HepG2 (cell line): ENCODE results near the gene KLHDC8B. TPM values are rescaled to one million over a fixed set of nuclear protein-coding genes. Genes with fewer than 3 reads are reported as not detected.
A peak's percentile ranks its signal among the peaks of the same experiment; 100 is the strongest.
"Not testable (repeated sequence)": the region's sequence is repeated elsewhere in the genome, so short reads cannot be mapped to it uniquely, and the experiment has no call there.

Experiments
- ATAC-seq: fragments of 200-7000 bp; cut with Tn5 transposase; 3 replicates; pipeline ENCODE4 v1.9.1; 2020; ENCODE audit warnings: mild to moderate bottlenecking, moderate library complexity
- BruUV-seq: library from RNA; stranded (reverse); fragments of 400-500 nt; replicated peaks from 2 replicates; lab custom pipeline; 2021; lab: Mats Ljungman, UMichigan
- CTCF ChIA-PET: fragments of 300-600 bp; formaldehyde crosslinking; extraction: SDS; loops from one replicate; lab custom pipeline; 2021; ENCODE audit warnings: low total read pairs, inconsistent platforms, low intra/inter-chr PET ratio; lab: Yijun Ruan, JAX
- POLR2A ChIA-PET: fragments of 350-600 bp; sonication (Branson Sonifier 250); formaldehyde crosslinking; loops from one replicate; lab custom pipeline; 2020; ENCODE audit warnings: antibody characterized with exemption, inconsistent platforms; lab: Yijun Ruan, JAX
- DNase-seq: peaks from one replicate; pipeline ENCODE4 v3.0.0-alpha.2; 2015; ENCODE audit warnings: low spot score
- FAIRE-seq: peaks from 3 replicates; lab custom pipeline; 2011; peaks lifted over from hg19 to GRCh38; lab: Jason Lieb, UNC
- H2AFZ ChIP-seq: one replicate; pipeline ENCODE4 v1.6.1; 2011; ENCODE audit warnings: low read length, inconsistent platforms
- H3K27ac ChIP-seq: fragments of 300-600 bp; 3 replicates; pipeline ENCODE4 v1.8.0; 2011; ENCODE audit warnings: mixed run types, mild to moderate bottlenecking, mixed read lengths, low read length, inconsistent platforms; ENCODE audit not compliant: insufficient read depth; ENCODE audit errors: extremely low read length
- H3K27me3 ChIP-seq, 2 experiments: fragments of 200-600 bp in 1 of 2; 2 replicates in 1 of 2; 3 replicates in 1 of 2; pipeline versions ENCODE4 v1.6.0 to v1.8.0; 2011; ENCODE audit warnings: low read length in 2 of 2, mild to moderate bottlenecking in 2 of 2, moderate library complexity in 2 of 2, inconsistent platforms in 1 of 2; ENCODE audit not compliant: insufficient read depth in 2 of 2, control insufficient read depth in 1 of 2
- H3K36me3 ChIP-seq, 2 experiments: fragments of 200-600 bp in 1 of 2; replicated peaks in 1 of 2; 2 replicates in 1 of 2; 3 replicates in 1 of 2; pipeline versions ENCODE4 v1.5.1 to v1.8.0; 2011; ENCODE audit warnings: low read length in 2 of 2, inconsistent platforms in 1 of 2; ENCODE audit not compliant: insufficient read depth in 2 of 2, control insufficient read depth in 1 of 2
- H3K4me1 ChIP-seq: 2 replicates; pipeline ENCODE4 v1.5.1; 2012; ENCODE audit warnings: low read length, inconsistent platforms; ENCODE audit not compliant: insufficient read depth
- H3K4me2 ChIP-seq: 2 replicates; pipeline ENCODE4 v1.6.0; 2011; ENCODE audit warnings: low read depth, low read length, inconsistent platforms
- H3K4me3 ChIP-seq, 3 experiments: fragments of 200-600 bp in 1 of 3; sonication (generic), shearing (Covaris generic) in 1 of 3; replicated peaks in 1 of 3; 2 replicates each; pipeline ENCODE4 v1.5.1; 2011 to 2016; ENCODE audit warnings: low read length in 3 of 3, inconsistent platforms in 2 of 3, low read depth in 2 of 3, mild to moderate bottlenecking in 2 of 3, control low read depth in 1 of 3, mixed read lengths in 1 of 3; ENCODE audit not compliant: insufficient read depth in 1 of 3
- H3K79me2 ChIP-seq: one replicate; pipeline ENCODE4 v1.6.1; 2011; ENCODE audit warnings: low read length, inconsistent platforms; ENCODE audit not compliant: insufficient read depth
- H3K9ac ChIP-seq: 2 replicates; pipeline ENCODE4 v1.6.0; 2011; ENCODE audit warnings: mild to moderate bottlenecking, low read depth, low read length, inconsistent platforms; ENCODE audit not compliant: insufficient read depth
- H3K9me3 ChIP-seq: 2 replicates; pipeline ENCODE4 v1.5.1; 2012; ENCODE audit warnings: mild to moderate bottlenecking, low read length
- H4K20me1 ChIP-seq: 2 replicates; pipeline ENCODE4 v1.6.0; 2011; ENCODE audit warnings: inconsistent platforms, mild to moderate bottlenecking, low read length, moderate library complexity; ENCODE audit not compliant: insufficient read depth
- ARID5B ChIP-seq: IDR thresholded peaks from 2 replicates; pipeline ENCODE4 v1.4.0; 2020; ENCODE audit warnings: mild to moderate bottlenecking, missing genetic modification reagents
- HNF1A ChIP-seq, 2 experiments: sonication (generic) in 1 of 2; formaldehyde crosslinking in 1 of 2; IDR thresholded peaks; 2 replicates each; pipeline versions ENCODE4 v1.4.0 to v1.6.1; 2016 to 2020; ENCODE audit warnings: borderline replicate concordance in 1 of 2, low read depth in 1 of 2, mild to moderate bottlenecking in 1 of 2, missing genetic modification reagents in 1 of 2
- MAX ChIP-seq: IDR thresholded peaks from 2 replicates; pipeline ENCODE4 v1.6.1; 2012; ENCODE audit warnings: inconsistent platforms
- NR2F1 ChIP-seq, 2 experiments: fragments of 450-650 bp in 1 of 2; formaldehyde crosslinking in 1 of 2; IDR thresholded peaks; 2 replicates each; pipeline versions ENCODE4 v1.5.0 to v1.6.1; 2016 to 2020; ENCODE audit warnings: mild to moderate bottlenecking in 1 of 2, missing compliant biosample characterization in 1 of 2, missing genetic modification reagents in 1 of 2, moderate library complexity in 1 of 2
- ZHX1 ChIP-seq: sonication (generic); formaldehyde crosslinking; IDR thresholded peaks from 2 replicates; pipeline ENCODE4 v1.8.1; 2022; ENCODE audit warnings: low read depth, mild to moderate bottlenecking, missing genetic modification reagents
- ZMAT3 ChIP-seq: sonication (generic); formaldehyde crosslinking; conservative IDR thresholded peaks from 2 replicates; pipeline ENCODE4 v1.7.0; 2021; ENCODE audit warnings: missing genetic modification reagents
- ZNF317 ChIP-seq: sonication (generic); formaldehyde crosslinking; IDR thresholded peaks from 2 replicates; pipeline ENCODE4 v1.5.0; 2020; ENCODE audit warnings: mild to moderate bottlenecking, missing genetic modification reagents
- ZNF605 ChIP-seq: sonication (generic); formaldehyde crosslinking; IDR thresholded peaks from 2 replicates; pipeline ENCODE4 v1.8.0; 2022; ENCODE audit warnings: mild to moderate bottlenecking, missing genetic modification reagents
- ZSCAN9 ChIP-seq: IDR thresholded peaks from 2 replicates; pipeline ENCODE4 v1.6.1; 2016; ENCODE audit warnings: borderline replicate concordance
- WGBS: methylation state at CpG from one replicate; pipeline ENCODE4 v1.1.6; 2017; ENCODE audit warnings: low lambda C conversion rate; 5-methylcytosine and 5-hydroxymethylcytosine counted together
- in situ Hi-C: cut with HindIII; loops from 2 replicates; pipeline ENCODE4 v1.10.0; 2017; ENCODE audit warnings: low pct_unique_long_range_greater_than_20kb; ENCODE audit not compliant: extremely low pct_ligation_motif_present
- intact Hi-C: fragments of 100-400 bp; cut with micrococcal nuclease; formaldehyde crosslinking; loops from one replicate; pipeline ENCODE4 v1.10.0; 2022; ENCODE audit not compliant: unreplicated experiment
- polyA plus RNA-seq, 8 experiments: library from polyadenylated mRNA; depleted of rRNA in 3 of 8; stranded (reverse) in 7 of 8; unstranded in 1 of 8; fragments of >200 nt; fragmentation: Illumina TruSeq in 4 of 8; extraction: Trizol in 4 of 8; gene quantifications; 2 replicates each; pipeline versions ENCODE4 v1.2.1 to v1.2.3, GENCODE V29; 2011 to 2016; ENCODE audit warnings: low read depth in 4 of 8, missing spikeins in 1 of 8, mixed read lengths in 1 of 8; ENCODE audit not compliant: insufficient read depth in 1 of 8
- total RNA-seq, 5 experiments: library from RNA; depleted of rRNA; stranded (reverse); fragments of >200 nt; fragmentation: Illumina TruSeq; extraction: Trizol; gene quantifications; 2 replicates each; pipeline ENCODE4 v1.2.3, GENCODE V29; 2016; ENCODE audit warnings: low read depth in 1 of 5

The KLHDC8B gene
- total and polyA plus RNA-seq, 2 of the 13 experiments (the other 11 are each of a cell fraction or from before 2014, with no cell fraction given): 17.2 to 17.8 TPM

GRCh38 chr3:49218471-49218989 lies 47.1 kb downstream of the KLHDC8B start:
- H3K4me1 ChIP-seq: peaks cover 17% of the 10 kb centered on the region
- H3K36me3 ChIP-seq; intact Hi-C loops; CTCF ChIA-PET; H3K27me3 ChIP-seq; H4K20me1 ChIP-seq; BruUV-seq; H3K9me3 ChIP-seq; H3K9ac ChIP-seq; H3K4me3 ChIP-seq; in situ Hi-C loops; H2AFZ ChIP-seq; H3K79me2 ChIP-seq; TF ChIP-seq HNF1A (CRISPR knock-in tag; IDR thresholded peaks at IDR 0.05; ENCODE audit: borderline replicate concordance): not testable (repeated sequence)
- FAIRE-seq (peak; percentile 82), ATAC-seq (peak; percentile 76), DNase-seq (peak; percentile 96)
- H3K4me2 ChIP-seq: peak overlapping the region; percentile 29; the same call in 1 of the 2 replicates
- peak overlapping the region; percentile 51 for H3K27ac ChIP-seq
- 19% methylated on average over 6 of the region's 6 CpGs for WGBS
- POLR2A ChIA-PET: interaction anchor here (0.8 to 1.6 kb wide), 2 partner anchors 20 to 121 kb away, joined by 3 to 5 read pairs; partner anchors contain the start of gene USP4
- TF ChIP-seq ZMAT3 (CRISPR knock-in tag) (peak; percentile 64; the same call in 1 of the 2 replicates), ARID5B (CRISPR knock-in tag) (peak; percentile 96), ZSCAN9 (peak; percentile 78), NR2F1 (CRISPR knock-in tag; IDR thresholded peaks at IDR 0.05) (peak; percentile 34 to 69; a peak in 2 of 4 replicates), ZNF317 (CRISPR knock-in tag) (0 out of 2 replicates have a peak, but pooled peaks have one; percentile 30), ZNF605 (peak; percentile 44; the same call in 1 of the 2 replicates), MAX (peak; percentile 40; the same call in 1 of the 2 replicates), HNF1A (IDR thresholded peaks at IDR 0.05; ENCODE audit: low read depth) (peak; percentile 43; the same call in 1 of the 2 replicates), ZHX1 (CRISPR knock-in tag) (0 out of 2 replicates have a peak, but pooled peaks have one; percentile 59)
